ENCODE data around the gene MRPS15.

The MRPS15 gene

GRCh38 chr1:36465731-36466369, 1.7 kb upstream of the MRPS15 start:
- TF ChIP-seq CTCF (conservative IDR thresholded peaks at IDR 0.05; ENCODE audit: low read length) = no peak
- H3K4me3 ChIP-seq (ENCODE audit: low read length) = no peak overlapping the region
- DNase-seq (ENCODE audit: low read depth) = peak; percentile 34

- TF ChIP-seq CTCF (conservative IDR thresholded peaks at IDR 0.05; ENCODE audit: low read length) = no peak
- peak overlapping the region; percentile 90 for H3K4me3 ChIP-seq (ENCODE audit: low read length)
- DNase-seq (ENCODE audit: low read depth) = peak; percentile 22
Measured at GRCh38 chr1:36464605-36465393, 615 bp upstream of the MRPS15 start.

- H3K4me3 ChIP-seq (ENCODE audit: low read length) = peak overlapping the region; percentile 90
- no peak for DNase-seq (ENCODE audit: low read depth)
- TF ChIP-seq CTCF (conservative IDR thresholded peaks at IDR 0.05; ENCODE audit: low read length) = no peak
Measured at GRCh38 chr1:36463463-36463802, 751 bp downstream of the MRPS15 start.

GRCh38 chr1:36458910-36459309, 5.3 kb downstream of the MRPS15 start:
- no peak for DNase-seq (ENCODE audit: low read depth)
- TF ChIP-seq CTCF (conservative IDR thresholded peaks at IDR 0.05; ENCODE audit: low read length) = no peak
- no peak overlapping the region for H3K4me3 ChIP-seq (ENCODE audit: low read length)

- no peak for TF ChIP-seq CTCF (conservative IDR thresholded peaks at IDR 0.05; ENCODE audit: low read length)
- no peak overlapping the region for H3K4me3 ChIP-seq (ENCODE audit: low read length)
- DNase-seq (ENCODE audit: low read depth) = no peak
Measured at GRCh38 chr1:36457691-36458090, 6.5 kb downstream of the MRPS15 start.

- TF ChIP-seq CTCF (conservative IDR thresholded peaks at IDR 0.05; ENCODE audit: low read length) = no peak
- no peak for DNase-seq (ENCODE audit: low read depth)
- no peak overlapping the region for H3K4me3 ChIP-seq (ENCODE audit: low read length)
Measured at GRCh38 chr1:36456391-36456928, 7.7 kb downstream of the MRPS15 start.

GRCh38 chr1:36455386-36455785, 8.8 kb downstream of the MRPS15 start:
- TF ChIP-seq CTCF (conservative IDR thresholded peaks at IDR 0.05; ENCODE audit: low read length) = no peak
- no peak overlapping the region for H3K4me3 ChIP-seq (ENCODE audit: low read length)
- DNase-seq (ENCODE audit: low read depth) = no peak

All from AG10803 (cell line).